Ecto neural progenitor cell (in vitro differentiated cells): ENCODE measurements around the gene KRTAP19-4.
"Not testable (repeated sequence)": the region's sequence is repeated elsewhere in the genome, so short reads cannot be mapped to it uniquely, and the experiment has no call there.

Experiments
- DNase-seq: peaks from one replicate; pipeline ENCODE4 v3.0.0-alpha.2; 2018; ENCODE audit warnings: low spot score

Gene KRTAP19-4

DNA sequence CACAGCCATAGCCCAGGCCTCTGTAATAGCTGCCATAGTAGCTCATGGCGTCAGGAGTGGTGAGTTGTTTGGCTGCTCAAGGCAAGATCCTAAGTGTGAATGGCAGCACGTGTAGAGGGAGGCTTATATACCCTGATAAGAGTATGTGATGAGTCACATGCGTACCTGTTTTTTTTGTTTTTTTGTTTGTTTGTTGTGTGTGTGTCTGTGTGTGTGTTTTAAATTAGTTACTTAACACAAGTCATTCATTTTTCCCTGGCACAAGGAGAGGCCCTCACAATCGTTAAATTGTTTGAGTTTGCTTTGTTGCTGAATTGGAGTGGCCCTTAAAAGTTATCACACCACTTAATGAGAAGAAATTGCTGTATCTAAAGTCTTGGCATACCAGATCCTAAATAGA, at the start of gene KRTAP19-4:
KRTAP19-4 (minus strand) TSS at position 101 of the 400 bp plus-strand sequence; CDS start at position 46, 55 bp downstream.
- no peak for DNase-seq

GRCh38 chr21:30541764-30542163, 44.8 kb upstream of the KRTAP19-4 start, which contains the start of gene KRTAP19-6:
Gene KRTAP19-6, minus strand, starts transcription at chr21:30541864. Its CDS starts 31 bp downstream, at chr21:30541833.
- DNase-seq, result no peak

DNA sequence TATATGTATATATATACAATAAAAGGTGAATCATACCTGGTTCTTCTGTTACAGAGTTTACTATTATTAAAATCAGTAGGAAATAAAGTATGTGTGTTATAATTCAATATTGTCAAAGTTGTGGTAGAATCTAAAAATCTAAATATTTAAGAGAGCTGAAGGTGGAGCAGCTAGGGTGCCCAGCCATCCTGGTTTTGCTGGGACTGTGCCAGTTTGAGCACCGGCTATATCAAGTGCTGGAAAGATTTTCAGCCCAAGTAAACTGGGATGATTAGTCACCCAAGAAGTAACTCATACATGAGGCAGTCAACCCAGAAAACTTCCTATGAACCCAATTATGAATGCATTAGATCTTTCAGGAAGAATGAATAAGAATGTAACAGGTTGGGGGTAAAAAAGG, 21.9 kb upstream of the KRTAP19-4 start:
- no peak for DNase-seq

DNA sequence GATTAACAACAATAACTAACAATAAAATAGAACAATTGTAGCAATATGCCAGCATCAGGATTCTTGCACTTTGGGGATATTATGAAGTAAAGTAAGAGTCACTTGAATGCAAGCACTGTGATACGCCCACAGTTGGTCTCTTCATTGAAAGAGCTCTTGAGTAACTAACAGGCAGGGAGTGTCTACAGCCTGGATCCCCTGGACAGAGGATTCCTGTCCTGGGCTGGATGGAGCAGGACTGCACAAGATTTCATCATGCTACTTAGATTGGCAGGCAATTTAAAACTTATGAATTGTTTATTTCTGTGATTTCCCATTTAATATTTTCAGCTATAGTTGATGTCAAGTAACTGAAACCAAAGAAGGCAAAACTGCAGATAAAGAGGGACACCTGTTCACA, 18.7 kb upstream of the KRTAP19-4 start:
- DNase-seq, result no peak

DNA sequence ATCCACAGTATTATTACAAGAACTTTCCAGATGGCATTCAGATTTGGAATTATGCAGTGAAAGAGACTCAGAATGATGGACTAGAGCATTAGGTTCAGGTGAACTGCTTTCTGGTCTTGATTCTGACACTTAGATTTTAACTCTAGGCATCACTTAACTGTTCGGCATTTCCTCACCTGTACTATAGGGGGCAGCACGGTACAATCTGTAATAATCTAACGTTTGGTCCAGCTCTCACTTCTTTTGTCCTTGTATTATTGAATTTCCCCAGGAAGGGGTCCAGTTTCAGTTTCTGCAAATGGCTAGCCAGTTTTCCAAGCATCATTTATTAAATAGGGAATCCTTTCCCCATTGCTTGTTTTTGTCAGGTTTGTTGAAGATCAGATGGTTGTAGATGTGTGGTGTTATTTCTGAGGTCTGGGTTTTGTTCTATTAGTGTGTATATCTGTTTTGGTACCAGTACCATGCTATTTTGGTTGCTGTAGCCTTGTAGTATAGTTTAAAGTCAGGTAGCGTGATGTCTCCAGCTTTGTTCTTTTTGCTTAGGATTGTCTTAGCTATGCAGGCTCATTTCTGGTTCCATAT, 8.7 kb upstream of the KRTAP19-4 start:
- DNase-seq, result not testable (repeated sequence)

GRCh38 chr21:30502041-30502440, 5.1 kb upstream of the KRTAP19-4 start, which contains the start of gene KRTAP19-5:
Gene KRTAP19-5, minus strand, starts transcription at chr21:30502141. Its CDS starts 51 bp downstream, at chr21:30502090.
- DNase-seq, result no peak

DNA sequence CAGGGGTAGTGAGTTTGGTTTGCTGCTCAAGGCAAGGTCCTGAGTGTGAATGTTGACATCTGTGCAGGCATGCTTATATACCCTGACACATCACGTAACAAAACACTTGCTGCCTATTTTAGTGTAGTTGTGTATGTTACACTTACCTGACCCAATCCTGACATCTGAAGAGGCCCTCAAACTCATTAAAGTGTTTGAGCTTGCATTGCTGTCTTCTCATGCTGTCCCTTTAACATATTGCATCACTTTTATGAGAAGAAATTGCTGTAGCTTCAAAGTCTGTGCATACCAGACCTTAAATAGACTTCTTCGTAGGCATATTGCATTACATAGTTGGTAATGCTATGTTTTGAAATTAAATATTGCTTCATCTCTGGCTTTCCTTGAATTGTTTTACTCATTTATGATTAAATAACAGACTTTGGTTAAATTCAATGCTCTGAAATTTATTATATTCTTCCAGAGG, 5.0 kb downstream of the KRTAP19-4 start, which contains the start of gene KRTAP19-3:
KRTAP19-3 (minus strand) TSS at position 51 of the 466 bp plus-strand sequence. CDS start 56 bp downstream, outside the sequence.
- DNase-seq, result no peak

DNA sequence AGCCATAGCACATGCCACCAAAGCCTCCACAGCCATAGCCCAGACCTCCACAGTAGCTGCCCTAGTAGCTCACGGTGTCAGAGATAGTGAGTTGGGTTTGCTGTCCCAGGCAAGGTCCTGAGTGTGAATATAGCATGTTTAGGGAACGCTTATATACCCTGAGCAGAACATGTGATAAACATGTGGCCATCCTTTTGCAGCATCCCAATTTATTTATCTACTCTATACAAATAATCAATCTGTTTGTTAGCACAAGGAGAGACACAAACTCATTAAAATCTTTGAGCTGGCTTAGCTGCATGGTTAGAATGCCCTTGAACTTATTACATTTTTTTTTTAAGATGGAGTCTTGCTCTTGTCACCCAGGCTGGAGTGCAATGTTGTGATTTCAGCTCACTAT, 9.6 kb downstream of the KRTAP19-4 start, which contains the start of gene KRTAP19-2:
KRTAP19-2 (minus strand) TSS at position 101 of the 400 bp plus-strand sequence; CDS start at position 13, 88 bp downstream.
- no peak for DNase-seq

DNA sequence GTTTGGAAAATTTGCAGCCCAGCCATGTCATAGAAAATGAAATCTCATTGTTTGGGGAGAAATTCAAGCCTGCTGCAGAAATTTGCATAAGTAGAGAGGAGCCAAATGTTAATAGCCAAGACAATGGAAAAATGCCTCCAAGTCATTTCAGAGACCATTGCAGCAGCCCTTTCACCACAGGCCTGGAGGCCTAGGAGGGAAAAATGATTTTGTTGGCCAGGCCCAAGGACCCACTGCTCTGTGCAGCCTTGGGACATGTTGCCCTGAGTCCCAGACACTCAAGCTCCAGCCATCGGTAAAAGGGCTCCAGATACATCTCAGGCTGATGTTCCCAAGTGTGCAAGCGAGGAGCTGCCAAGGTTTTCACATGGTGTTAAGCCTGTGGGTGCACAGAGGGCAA, 10.8 kb downstream of the KRTAP19-4 start:
- no peak for DNase-seq

DNA sequence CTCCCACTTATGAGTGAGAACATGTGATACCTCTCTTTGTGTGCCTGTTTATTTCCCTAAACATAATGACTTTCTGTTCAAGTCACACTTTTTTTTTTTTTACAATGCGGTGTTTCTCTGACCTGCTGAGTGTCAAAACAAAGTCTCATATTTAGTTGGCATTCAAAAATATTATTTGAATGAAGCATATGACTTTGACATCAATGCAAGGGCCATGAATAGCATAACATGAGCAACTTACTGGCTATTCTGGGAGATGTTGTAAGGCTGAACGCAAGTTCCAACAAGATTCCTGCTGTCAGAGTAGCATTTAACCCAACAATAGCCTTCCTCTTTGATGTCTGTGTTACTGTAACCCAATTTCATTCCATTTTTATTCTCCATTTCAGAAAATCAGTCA, 14.8 kb downstream of the KRTAP19-4 start:
- DNase-seq, result no peak

DNA sequence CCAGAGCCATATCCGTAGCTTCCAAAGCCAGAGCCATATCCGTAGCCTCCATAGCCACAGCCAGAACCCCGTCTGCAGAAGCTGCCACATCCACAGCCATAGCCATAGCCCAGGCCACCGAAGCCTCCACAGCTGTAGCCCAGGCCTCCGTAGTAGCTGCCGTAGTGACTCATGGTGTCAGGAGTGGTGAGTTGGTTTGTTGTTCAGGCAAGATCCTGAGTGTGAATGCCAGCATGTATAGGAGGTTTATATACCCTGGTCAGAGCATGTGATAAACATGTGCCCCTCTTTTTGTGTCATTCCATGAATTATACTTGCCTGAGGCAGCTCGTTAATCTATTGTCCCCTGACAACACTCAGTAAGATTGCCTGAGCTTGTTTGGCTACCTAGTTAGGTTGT, 16.8 kb downstream of the KRTAP19-4 start, which contains the start of gene KRTAP19-1:
KRTAP19-1 (minus strand) TSS at position 223 of the 400 bp plus-strand sequence; CDS start at position 173, 50 bp downstream.
- DNase-seq, result no peak

DNA sequence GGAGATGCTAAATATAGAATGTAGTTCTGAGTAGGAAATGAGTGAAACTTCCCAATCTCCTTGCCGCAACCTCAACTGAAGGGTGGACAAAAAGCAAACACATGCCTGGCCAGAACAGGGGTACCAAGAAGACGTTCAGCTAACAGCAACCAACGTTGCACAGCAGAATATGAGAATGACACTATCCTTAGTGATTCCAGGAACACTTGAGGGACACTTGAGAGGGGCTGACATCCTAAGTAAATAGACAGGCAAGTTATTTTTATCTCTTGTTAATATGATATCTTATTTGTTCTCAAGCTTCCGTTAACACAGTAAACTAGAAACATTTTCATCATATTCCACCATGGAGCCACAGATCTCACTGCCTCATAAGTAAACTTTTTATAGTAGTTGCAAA, 17.7 kb downstream of the KRTAP19-4 start:
- DNase-seq, result no peak

DNA sequence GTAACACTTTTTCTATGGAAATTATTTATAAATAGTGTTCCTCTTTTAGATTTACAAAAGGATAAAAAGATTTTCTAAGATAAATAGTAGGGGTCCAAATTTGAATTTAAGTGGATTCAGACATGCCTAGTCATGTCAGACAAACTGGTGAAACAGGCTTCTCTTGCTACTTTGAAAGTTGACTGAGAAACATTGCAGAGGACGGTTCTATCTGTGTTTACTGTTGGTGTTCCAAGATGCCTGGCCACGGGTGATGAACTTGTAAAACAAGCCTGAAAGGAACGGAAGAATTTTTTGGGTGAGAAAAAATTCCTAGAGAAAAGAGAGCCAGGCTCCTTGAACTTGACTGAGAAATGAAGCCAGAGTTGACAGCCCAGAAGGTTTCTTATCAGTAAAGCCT, 19.0 kb downstream of the KRTAP19-4 start:
- DNase-seq, result no peak

DNA sequence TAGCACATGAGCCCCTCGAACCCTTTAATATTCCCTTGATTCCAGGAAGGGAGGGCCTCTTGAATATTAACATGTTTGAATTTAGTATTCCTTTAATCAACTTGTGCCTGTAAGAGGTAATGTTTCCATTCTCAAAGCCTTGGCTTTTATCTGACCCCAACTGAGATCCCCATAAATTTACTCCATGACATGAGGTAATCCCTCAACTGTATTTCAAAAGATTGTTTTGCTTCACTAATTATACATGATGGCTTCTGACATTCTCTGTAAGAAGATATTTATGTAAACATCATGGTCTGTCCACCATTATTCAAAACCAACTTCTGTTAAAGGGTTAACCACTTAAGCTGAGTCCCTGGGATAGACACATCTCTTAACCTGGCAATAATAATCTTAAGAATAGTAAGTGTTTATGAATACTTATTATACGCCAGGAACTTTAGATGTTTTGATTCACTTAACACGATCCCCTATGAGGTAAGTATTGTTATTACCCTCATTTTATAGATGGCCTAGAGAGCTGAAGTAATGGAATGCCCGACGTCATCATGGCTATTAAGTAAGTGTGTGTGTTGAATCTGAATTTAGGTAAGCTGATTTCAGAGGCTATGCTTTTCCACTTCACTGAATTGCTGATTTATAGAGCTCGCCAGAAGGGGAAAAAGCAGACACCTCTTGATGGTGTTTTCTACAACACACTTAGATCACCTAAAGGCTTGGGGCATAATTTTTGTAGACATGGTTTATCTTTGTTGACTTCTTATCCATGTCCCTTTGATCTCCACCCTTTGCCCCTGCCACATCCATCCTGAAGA, 27.9 kb downstream of the KRTAP19-4 start:
- no peak for DNase-seq

GRCh38 chr21:30463713-30464112, 33.3 kb downstream of the KRTAP19-4 start:
- DNase-seq, result no peak

DNA sequence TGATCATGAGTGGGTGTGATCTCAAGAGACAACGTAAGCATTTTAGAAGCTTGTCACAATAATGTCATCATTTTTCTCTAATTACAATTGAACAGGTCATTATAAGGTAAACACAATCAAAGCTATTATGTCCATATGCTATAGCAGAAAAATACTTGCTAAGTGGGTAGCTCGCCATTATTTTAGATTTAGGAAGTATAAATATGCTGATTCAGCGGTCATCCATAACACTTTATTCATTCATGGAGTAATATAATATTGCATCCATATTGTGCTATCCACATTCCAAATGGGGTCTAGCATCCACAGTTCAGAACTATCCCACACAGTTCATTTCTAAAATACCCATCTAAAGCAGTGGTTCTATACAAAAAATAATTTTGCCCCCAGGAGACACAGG, 48.5 kb downstream of the KRTAP19-4 start:
- DNase-seq, result no peak

DNA sequence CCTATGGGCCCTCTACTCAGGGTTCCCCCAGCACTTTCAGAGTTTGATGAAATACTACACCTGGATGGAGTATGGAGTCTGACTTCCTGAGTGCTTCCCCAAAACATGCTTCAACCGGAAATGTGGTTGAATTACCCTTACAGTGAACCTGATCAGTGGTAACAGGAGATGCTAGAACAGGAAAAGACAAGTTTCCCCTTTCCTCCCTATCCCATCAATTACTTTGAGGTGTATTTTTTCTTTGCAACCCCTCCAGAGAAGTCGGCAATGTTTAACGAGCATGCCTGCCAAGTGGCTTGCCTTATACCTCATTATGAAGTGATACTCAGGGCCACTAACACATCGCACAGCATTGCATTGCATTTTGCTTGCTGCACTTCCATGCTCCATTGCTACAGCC, 49.9 kb downstream of the KRTAP19-4 start:
- no peak for DNase-seq
